Measurements from ENCODE around the gene HPX.

DNA sequence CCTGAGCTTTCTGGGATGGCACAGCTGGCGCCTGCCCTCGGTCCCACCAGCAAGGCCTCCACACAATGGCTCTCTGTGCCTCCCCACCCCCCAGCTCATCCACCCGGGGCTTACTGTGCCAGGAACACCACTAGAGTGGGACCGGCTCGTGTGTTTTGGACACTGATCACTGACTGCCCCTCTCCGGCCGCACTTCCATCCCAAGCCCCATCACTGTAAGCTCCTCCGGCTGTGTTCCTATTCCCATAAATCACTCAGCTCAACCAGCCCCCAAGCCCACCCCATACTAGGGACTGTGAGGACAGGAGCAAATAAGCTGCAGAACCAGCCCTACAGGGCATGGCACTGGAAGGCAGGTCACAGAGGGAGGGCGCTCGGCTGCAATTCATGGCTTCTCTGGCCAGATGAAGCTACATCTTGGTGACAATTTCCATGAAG is 29.2 kb downstream of the HPX start:
- TF ChIP-seq, protein P1, sequence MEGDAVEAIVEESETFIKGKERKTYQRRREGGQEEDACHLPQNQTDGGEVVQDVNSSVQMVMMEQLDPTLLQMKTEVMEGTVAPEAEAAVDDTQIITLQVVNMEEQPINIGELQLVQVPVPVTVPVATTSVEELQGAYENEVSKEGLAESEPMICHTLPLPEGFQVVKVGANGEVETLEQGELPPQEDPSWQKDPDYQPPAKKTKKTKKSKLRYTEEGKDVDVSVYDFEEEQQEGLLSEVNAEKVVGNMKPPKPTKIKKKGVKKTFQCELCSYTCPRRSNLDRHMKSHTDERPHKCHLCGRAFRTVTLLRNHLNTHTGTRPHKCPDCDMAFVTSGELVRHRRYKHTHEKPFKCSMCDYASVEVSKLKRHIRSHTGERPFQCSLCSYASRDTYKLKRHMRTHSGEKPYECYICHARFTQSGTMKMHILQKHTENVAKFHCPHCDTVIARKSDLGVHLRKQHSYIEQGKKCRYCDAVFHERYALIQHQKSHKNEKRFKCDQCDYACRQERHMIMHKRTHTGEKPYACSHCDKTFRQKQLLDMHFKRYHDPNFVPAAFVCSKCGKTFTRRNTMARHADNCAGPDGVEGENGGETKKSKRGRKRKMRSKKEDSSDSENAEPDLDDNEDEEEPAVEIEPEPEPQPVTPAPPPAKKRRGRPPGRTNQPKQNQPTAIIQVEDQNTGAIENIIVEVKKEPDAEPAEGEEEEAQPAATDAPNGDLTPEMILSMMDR (IDR thresholded peaks at IDR 0.05): no peak
- no peak for TF ChIP-seq POLR2A (IDR thresholded peaks at IDR 0.05)
